ENCODE measurements around the gene ZNF366.

- no peak for TF ChIP-seq CTCF (IDR thresholded peaks at IDR 0.05; ENCODE audit: insufficient read depth, low read depth, low read length)
- TF ChIP-seq EZH2 (IDR thresholded peaks at IDR 0.05; ENCODE audit: insufficient read depth, low read length): no peak
Measured at GRCh38 chr5:72451741-72452505, 55.3 kb downstream of the ZNF366 start.

All from astrocyte (in vitro differentiated cells and primary cell).